ENCODE measurements around the gene PAPPA. TPM values are rescaled to one million over a fixed set of nuclear protein-coding genes. Genes with fewer than 3 reads are reported as not detected.

The PAPPA gene
- total RNA-seq, 1 experiment from 2014 or later = 0.22 TPM

DNA sequence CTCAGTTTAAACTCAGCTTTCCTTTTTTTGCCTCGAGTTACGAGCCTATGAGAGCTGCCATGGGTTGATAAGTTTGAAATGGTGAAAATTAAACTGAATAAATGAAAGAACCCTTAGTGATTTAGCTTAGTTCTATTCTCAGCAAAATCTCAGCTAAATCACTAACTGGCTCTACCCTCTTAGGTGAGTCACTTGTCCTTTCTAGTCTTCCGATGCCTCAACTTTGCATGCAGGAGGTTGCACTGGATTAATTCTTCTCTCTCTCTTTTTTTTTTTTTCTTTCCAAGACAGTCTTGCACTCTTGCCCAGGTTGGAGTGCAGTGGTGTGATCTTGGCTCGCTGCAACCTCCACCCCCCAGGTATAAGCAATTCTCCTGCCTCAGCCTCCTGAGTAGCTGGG is 83.9 kb downstream of the PAPPA start:
- Mint-ChIP-seq H3K27ac (no peak overlapping the region), H3K4me3 (no peak overlapping the region)
- no peak for DNase-seq (ENCODE audit: low spot score)

DNA sequence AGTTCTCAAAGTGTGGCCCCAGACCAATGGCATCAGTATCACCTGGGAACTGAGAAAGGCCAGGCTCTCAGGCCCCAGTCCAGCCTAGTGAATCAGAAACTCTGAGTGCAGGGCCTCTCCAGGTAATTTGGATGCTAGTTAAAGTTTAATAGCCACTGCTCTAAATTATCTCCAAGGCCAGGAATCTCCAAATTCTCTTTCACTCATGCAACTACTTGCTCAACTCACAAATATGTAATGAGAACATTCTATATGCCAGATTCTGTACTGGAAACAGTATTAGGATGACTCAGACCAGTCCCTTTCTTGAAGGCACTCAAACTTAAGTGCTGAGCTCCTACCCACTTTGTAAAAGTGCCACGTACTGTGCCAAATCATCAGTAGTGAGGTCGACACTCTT is 84.6 kb downstream of the PAPPA start:
- no peaks in the 10 kb centered on the region for H3K4me1 Mint-ChIP-seq
- no peak for TF ChIP-seq GTF2I (CRISPR knock-in tag; conservative IDR thresholded peaks at IDR 0.05)
- TF ChIP-seq, protein P1, sequence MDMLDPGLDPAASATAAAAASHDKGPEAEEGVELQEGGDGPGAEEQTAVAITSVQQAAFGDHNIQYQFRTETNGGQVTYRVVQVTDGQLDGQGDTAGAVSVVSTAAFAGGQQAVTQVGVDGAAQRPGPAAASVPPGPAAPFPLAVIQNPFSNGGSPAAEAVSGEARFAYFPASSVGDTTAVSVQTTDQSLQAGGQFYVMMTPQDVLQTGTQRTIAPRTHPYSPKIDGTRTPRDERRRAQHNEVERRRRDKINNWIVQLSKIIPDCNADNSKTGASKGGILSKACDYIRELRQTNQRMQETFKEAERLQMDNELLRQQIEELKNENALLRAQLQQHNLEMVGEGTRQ (CRISPR knock-in tag; IDR thresholded peaks at IDR 0.05) = no peak
- TF ChIP-seq CREM (CRISPR knock-in tag; IDR thresholded peaks at IDR 0.05) = no peak
- TF ChIP-seq, protein P2, sequence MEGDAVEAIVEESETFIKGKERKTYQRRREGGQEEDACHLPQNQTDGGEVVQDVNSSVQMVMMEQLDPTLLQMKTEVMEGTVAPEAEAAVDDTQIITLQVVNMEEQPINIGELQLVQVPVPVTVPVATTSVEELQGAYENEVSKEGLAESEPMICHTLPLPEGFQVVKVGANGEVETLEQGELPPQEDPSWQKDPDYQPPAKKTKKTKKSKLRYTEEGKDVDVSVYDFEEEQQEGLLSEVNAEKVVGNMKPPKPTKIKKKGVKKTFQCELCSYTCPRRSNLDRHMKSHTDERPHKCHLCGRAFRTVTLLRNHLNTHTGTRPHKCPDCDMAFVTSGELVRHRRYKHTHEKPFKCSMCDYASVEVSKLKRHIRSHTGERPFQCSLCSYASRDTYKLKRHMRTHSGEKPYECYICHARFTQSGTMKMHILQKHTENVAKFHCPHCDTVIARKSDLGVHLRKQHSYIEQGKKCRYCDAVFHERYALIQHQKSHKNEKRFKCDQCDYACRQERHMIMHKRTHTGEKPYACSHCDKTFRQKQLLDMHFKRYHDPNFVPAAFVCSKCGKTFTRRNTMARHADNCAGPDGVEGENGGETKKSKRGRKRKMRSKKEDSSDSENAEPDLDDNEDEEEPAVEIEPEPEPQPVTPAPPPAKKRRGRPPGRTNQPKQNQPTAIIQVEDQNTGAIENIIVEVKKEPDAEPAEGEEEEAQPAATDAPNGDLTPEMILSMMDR (IDR thresholded peaks at IDR 0.05) = no peak
- no peak for TF ChIP-seq ZNF396 (CRISPR knock-in tag; IDR thresholded peaks at IDR 0.05; ENCODE audit: borderline replicate concordance)
- no peak for TF ChIP-seq EMX1 (CRISPR knock-in tag; IDR thresholded peaks at IDR 0.05)
- no peak for TF ChIP-seq GABPB1 (CRISPR knock-in tag; IDR thresholded peaks at IDR 0.05)
- TF ChIP-seq, protein P3, sequence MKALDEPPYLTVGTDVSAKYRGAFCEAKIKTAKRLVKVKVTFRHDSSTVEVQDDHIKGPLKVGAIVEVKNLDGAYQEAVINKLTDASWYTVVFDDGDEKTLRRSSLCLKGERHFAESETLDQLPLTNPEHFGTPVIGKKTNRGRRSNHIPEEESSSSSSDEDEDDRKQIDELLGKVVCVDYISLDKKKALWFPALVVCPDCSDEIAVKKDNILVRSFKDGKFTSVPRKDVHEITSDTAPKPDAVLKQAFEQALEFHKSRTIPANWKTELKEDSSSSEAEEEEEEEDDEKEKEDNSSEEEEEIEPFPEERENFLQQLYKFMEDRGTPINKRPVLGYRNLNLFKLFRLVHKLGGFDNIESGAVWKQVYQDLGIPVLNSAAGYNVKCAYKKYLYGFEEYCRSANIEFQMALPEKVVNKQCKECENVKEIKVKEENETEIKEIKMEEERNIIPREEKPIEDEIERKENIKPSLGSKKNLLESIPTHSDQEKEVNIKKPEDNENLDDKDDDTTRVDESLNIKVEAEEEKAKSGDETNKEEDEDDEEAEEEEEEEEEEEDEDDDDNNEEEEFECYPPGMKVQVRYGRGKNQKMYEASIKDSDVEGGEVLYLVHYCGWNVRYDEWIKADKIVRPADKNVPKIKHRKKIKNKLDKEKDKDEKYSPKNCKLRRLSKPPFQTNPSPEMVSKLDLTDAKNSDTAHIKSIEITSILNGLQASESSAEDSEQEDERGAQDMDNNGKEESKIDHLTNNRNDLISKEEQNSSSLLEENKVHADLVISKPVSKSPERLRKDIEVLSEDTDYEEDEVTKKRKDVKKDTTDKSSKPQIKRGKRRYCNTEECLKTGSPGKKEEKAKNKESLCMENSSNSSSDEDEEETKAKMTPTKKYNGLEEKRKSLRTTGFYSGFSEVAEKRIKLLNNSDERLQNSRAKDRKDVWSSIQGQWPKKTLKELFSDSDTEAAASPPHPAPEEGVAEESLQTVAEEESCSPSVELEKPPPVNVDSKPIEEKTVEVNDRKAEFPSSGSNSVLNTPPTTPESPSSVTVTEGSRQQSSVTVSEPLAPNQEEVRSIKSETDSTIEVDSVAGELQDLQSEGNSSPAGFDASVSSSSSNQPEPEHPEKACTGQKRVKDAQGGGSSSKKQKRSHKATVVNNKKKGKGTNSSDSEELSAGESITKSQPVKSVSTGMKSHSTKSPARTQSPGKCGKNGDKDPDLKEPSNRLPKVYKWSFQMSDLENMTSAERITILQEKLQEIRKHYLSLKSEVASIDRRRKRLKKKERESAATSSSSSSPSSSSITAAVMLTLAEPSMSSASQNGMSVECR (CRISPR knock-in tag; IDR thresholded peaks at IDR 0.05; ENCODE audit: borderline replicate concordance) = no peak
- no peak for TF ChIP-seq RORB (CRISPR knock-in tag; IDR thresholded peaks at IDR 0.05)
- TF ChIP-seq MYBL2 (CRISPR knock-in tag; IDR thresholded peaks at IDR 0.05) = no peak
- TF ChIP-seq, protein P4, sequence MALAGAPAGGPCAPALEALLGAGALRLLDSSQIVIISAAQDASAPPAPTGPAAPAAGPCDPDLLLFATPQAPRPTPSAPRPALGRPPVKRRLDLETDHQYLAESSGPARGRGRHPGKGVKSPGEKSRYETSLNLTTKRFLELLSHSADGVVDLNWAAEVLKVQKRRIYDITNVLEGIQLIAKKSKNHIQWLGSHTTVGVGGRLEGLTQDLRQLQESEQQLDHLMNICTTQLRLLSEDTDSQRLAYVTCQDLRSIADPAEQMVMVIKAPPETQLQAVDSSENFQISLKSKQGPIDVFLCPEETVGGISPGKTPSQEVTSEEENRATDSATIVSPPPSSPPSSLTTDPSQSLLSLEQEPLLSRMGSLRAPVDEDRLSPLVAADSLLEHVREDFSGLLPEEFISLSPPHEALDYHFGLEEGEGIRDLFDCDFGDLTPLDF (CRISPR knock-in tag; IDR thresholded peaks at IDR 0.05) = no peak
- TF ChIP-seq PRRX2 (CRISPR knock-in tag; IDR thresholded peaks at IDR 0.05) = no peak
- TF ChIP-seq JAZF1 (CRISPR knock-in tag; IDR thresholded peaks at IDR 0.05) = no peak

More for the DNA sequence above, 83.9 kb downstream of the PAPPA start:
- no peak for ATAC-seq
- POLR2A ChIA-PET = no interaction called here
- CTCF ChIA-PET = interaction anchor here (0.7 kb wide), 1 partner anchor 101 kb away, joined by 3 read pairs; no protein-coding TSS in a partner anchor
- Mint-ChIP-seq H3K36me3 (no peaks in the 10 kb centered on the region), H3K4me1 (no peaks in the 10 kb centered on the region), H3K27me3 (ENCODE audit: low read depth) (peaks cover 45% of the 10 kb centered on the region), H3K9me3 (no peaks in the 10 kb centered on the region)
- TF ChIP-seq, protein P5, sequence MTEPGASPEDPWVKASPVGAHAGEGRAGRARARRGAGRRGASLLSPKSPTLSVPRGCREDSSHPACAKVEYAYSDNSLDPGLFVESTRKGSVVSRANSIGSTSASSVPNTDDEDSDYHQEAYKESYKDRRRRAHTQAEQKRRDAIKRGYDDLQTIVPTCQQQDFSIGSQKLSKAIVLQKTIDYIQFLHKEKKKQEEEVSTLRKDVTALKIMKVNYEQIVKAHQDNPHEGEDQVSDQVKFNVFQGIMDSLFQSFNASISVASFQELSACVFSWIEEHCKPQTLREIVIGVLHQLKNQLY (CRISPR knock-in tag; IDR thresholded peaks at IDR 0.05) = no peak
- TF ChIP-seq, protein P2 (IDR thresholded peaks at IDR 0.05) = no peak
- no peak for TF ChIP-seq KAT7 (CRISPR knock-in tag; IDR thresholded peaks at IDR 0.05; ENCODE audit: borderline replicate concordance)
- no peak for TF ChIP-seq TCF7 (CRISPR knock-in tag; IDR thresholded peaks at IDR 0.05; ENCODE audit: low read depth)
- no peak for TF ChIP-seq GTF2I (CRISPR knock-in tag; conservative IDR thresholded peaks at IDR 0.05)
- TF ChIP-seq HMGA2 (CRISPR knock-in tag; IDR thresholded peaks at IDR 0.05) = no peak
- TF ChIP-seq, protein P6, sequence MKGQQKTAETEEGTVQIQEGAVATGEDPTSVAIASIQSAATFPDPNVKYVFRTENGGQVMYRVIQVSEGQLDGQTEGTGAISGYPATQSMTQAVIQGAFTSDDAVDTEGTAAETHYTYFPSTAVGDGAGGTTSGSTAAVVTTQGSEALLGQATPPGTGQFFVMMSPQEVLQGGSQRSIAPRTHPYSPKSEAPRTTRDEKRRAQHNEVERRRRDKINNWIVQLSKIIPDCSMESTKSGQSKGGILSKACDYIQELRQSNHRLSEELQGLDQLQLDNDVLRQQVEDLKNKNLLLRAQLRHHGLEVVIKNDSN (CRISPR knock-in tag; IDR thresholded peaks at IDR 0.05) = no peak
- TF ChIP-seq ZNF671 (CRISPR knock-in tag; IDR thresholded peaks at IDR 0.05) = no peak
- no peak for TF ChIP-seq FOXP1 (CRISPR knock-in tag; IDR thresholded peaks at IDR 0.05; ENCODE audit: borderline replicate concordance)
- no peak for TF ChIP-seq RELA (CRISPR knock-in tag; IDR thresholded peaks at IDR 0.05; ENCODE audit: borderline replicate concordance)

More for the DNA sequence above, 84.6 kb downstream of the PAPPA start:
- CTCF ChIA-PET = interaction anchor here (0.7 kb wide), 1 partner anchor 102 kb away, joined by 3 read pairs; no protein-coding TSS in a partner anchor
- POLR2A ChIA-PET = no interaction called here
- ATAC-seq (no peak), DNase-seq (ENCODE audit: low spot score) (no peak)
- H3K9me3 Mint-ChIP-seq = no peaks in the 10 kb centered on the region
- no peak overlapping the region for H3K4me3 Mint-ChIP-seq
- H3K27ac Mint-ChIP-seq = no peak overlapping the region
- peaks cover 45% of the 10 kb centered on the region for H3K27me3 Mint-ChIP-seq (ENCODE audit: low read depth)
- no peaks in the 10 kb centered on the region for H3K36me3 Mint-ChIP-seq

Data from WTC11 (cell line).